Stomach (tissue), 9 donors: ENCODE data around the gene MUC5AC. TPM values are rescaled to one million over a fixed set of nuclear protein-coding genes. Genes with fewer than 3 reads are reported as not detected.
A peak's percentile ranks its signal among the peaks of the same experiment; 100 is the strongest.

Source experiments
- DNase-seq, 2 donors: peaks; one replicate each; pipeline versions ENCODE4 v3.0.0 to v3.0.0-alpha.2; 2013 to 2019
- H3K27ac ChIP-seq, 5 donors: fragments of 200-600 bp in 4 of 5; sonication (generic) in 4 of 5; one replicate each; pipeline ENCODE4 v1.5.1; 2013 to 2019; ENCODE audit warnings: mild to moderate bottlenecking in 1 of 5, moderate library complexity in 1 of 5
- H3K27me3 ChIP-seq, 3 donors: fragments of 200-600 bp; sonication (generic); one replicate each; pipeline ENCODE4 v1.5.1; 2017 to 2019; ENCODE audit warnings: mixed run types in 1 of 3
- H3K36me3 ChIP-seq, 4 donors: fragments of 200-600 bp; sonication (generic); 1 replicate in 3 of 4; 2 replicates in 1 of 4; pipeline ENCODE4 v1.5.1; 2016 to 2019
- H3K4me1 ChIP-seq, 4 donors: fragments of 200-600 bp; sonication (generic); one replicate each; pipeline ENCODE4 v1.5.1; 2016 to 2019
- H3K4me3 ChIP-seq, 4 donors: fragments of 200-600 bp; sonication (generic) in 3 of 4; one replicate each; pipeline ENCODE4 v1.5.1; 2016 to 2019; ENCODE audit warnings: mild to moderate bottlenecking in 1 of 4
- H3K9me3 ChIP-seq, 4 donors: fragments of 200-600 bp; sonication (generic); one replicate each; pipeline ENCODE4 v1.5.1; 2016 to 2019
- CTCF ChIP-seq, 7 experiments: fragments of 450-650 bp in 4 of 7; fragments of 200-600 bp in 3 of 7; sonication (generic) in 3 of 7; IDR thresholded peaks; one replicate each; pipeline ENCODE4 v1.5.1; 2016 to 2019; ENCODE audit warnings: antibody characterized with exemption in 7 of 7, control low read depth in 2 of 7, mild to moderate bottlenecking in 1 of 7
- EP300 ChIP-seq: sonication (generic); formaldehyde crosslinking; IDR thresholded peaks from one replicate; pipeline ENCODE4 v1.6.1; 2017; ENCODE audit warnings: antibody characterized with exemption
- POLR2A ChIP-seq, 4 donors: fragments of 450-650 bp; IDR thresholded peaks; one replicate each; pipeline ENCODE4 v1.6.1; 2016; ENCODE audit warnings: antibody characterized with exemption in 4 of 4, control low read depth in 2 of 4, mild to moderate bottlenecking in 1 of 4, moderate library complexity in 1 of 4
- POLR2AphosphoS5 ChIP-seq, 3 donors: sonication (generic); formaldehyde crosslinking; IDR thresholded peaks; one replicate each; pipeline ENCODE4 v1.6.1; 2016; ENCODE audit warnings: antibody characterized with exemption in 3 of 3
- WGBS, 5 donors: extraction: QIAGEN DNeasy Blood & Tissue Kit in 3 of 5; methylation state at CpG; one replicate each; pipeline versions ENCODE4 v1.1.5 to v1.1.7; 2013 to 2018; 5-methylcytosine and 5-hydroxymethylcytosine counted together
- intact Hi-C: fragments of 100-400 bp; cut with DNase I; formaldehyde crosslinking; loops from one replicate; pipeline ENCODE4 v1.15.1; 2023; ENCODE audit warnings: low total_unique reads
- polyA plus RNA-seq, 3 donors: library from polyadenylated mRNA; stranded (reverse); fragments of 200-250 nt; gene quantifications; one replicate each; pipeline ENCODE4 v1.2.3, GENCODE V29; 2013
- total RNA-seq, 5 donors: library from RNA; depleted of rRNA; stranded (reverse); fragments of >200 nt; gene quantifications; one replicate each; pipeline versions ENCODE4 v1.1.0 to v1.2.3, GENCODE V29; 2014 to 2016
- donor health status: healthy with polysubstance abuse.
- donor health status: Bipolar disorder and iron deficiency.
- donor health status: healthy.

MUC5AC gene
- total and polyA plus RNA-seq, 8 donors, result 2.0 to 1,253 (median 171) TPM

GRCh38 chr11:1175461-1176223 lies 17.9 kb downstream of the MUC5AC start:
- Histone ChIP-seq H3K4me1 (no peaks in the 10 kb centered on the region), H3K9me3 (no peaks in the 10 kb centered on the region), H3K27ac (no peak overlapping the region), H3K4me3 (no peak overlapping the region), H3K36me3 (peaks cover 0 to 73% (median 36%) of the 10 kb centered on the region in 4 donors), H3K27me3 (peaks cover 0 to 12% (median 0%) of the 10 kb centered on the region in 3 donors)
- WGBS, 5 donors, result 73 to 89% (median 85%) methylated on average over 21 to 22 of the region's 22 CpGs
- intact Hi-C loops, result no loop called here
- DNase-seq, result no peak
- TF ChIP-seq CTCF (IDR thresholded peaks at IDR 0.05) (no peak), EP300 (no peak), POLR2AphosphoS5 (IDR thresholded peaks at IDR 0.05) (peak in 1 of 3 donors; percentile 0), POLR2A (IDR thresholded peaks at IDR 0.05) (no peak)

GRCh38 chr11:1176224-1177019 lies 18.7 kb downstream of the MUC5AC start:
- no peaks in the 10 kb centered on the region for H3K4me1 ChIP-seq
- H3K4me3 ChIP-seq, result no peak overlapping the region
- DNase-seq, result no peak
- no peaks in the 10 kb centered on the region for H3K9me3 ChIP-seq
- H3K27me3 ChIP-seq, result peaks cover 0 to 20% (median 0%) of the 10 kb centered on the region in 3 donors
- H3K27ac ChIP-seq, result no peak overlapping the region
- 81 to 100% (median 95%) methylated on average over 3 to 32 of the region's 32 CpGs for WGBS, 5 donors
- peaks cover 0 to 81% (median 40%) of the 10 kb centered on the region in 4 donors for H3K36me3 ChIP-seq
- no peak for TF ChIP-seq CTCF (IDR thresholded peaks at IDR 0.05)
- TF ChIP-seq POLR2A (IDR thresholded peaks at IDR 0.05), result no peak
- no peak for TF ChIP-seq POLR2AphosphoS5 (IDR thresholded peaks at IDR 0.05)
- intact Hi-C loops, result no loop called here

GRCh38 chr11:1177020-1177770 lies 19.4 kb downstream of the MUC5AC start:
- DNase-seq, result no peak
- no peaks in the 10 kb centered on the region for H3K9me3 ChIP-seq
- no peak for TF ChIP-seq POLR2A (IDR thresholded peaks at IDR 0.05)
- TF ChIP-seq EP300, result no peak
- TF ChIP-seq POLR2AphosphoS5 (IDR thresholded peaks at IDR 0.05), result no peak
- TF ChIP-seq CTCF (IDR thresholded peaks at IDR 0.05), result no peak
- intact Hi-C loops, result no loop called here
- H3K36me3 ChIP-seq, result peaks cover 0 to 84% (median 42%) of the 10 kb centered on the region in 4 donors
- H3K4me3 ChIP-seq, result no peak overlapping the region
- H3K4me1 ChIP-seq, result no peaks in the 10 kb centered on the region
- no peak overlapping the region for H3K27ac ChIP-seq
- WGBS, 5 donors, result 89 to 92% (median 91%) methylated on average over 23 to 34 of the region's 34 CpGs
- H3K27me3 ChIP-seq, result peaks cover 0 to 28% (median 0%) of the 10 kb centered on the region in 3 donors

- H3K27ac ChIP-seq, result no peak overlapping the region
- no peak overlapping the region for H3K4me3 ChIP-seq
- DNase-seq, result no peak
- intact Hi-C loops, result no loop called here
- no peaks in the 10 kb centered on the region for H3K4me1 ChIP-seq
- no peaks in the 10 kb centered on the region for H3K9me3 ChIP-seq
- TF ChIP-seq POLR2AphosphoS5 (IDR thresholded peaks at IDR 0.05) (no peak), CTCF (IDR thresholded peaks at IDR 0.05) (no peak), EP300 (no peak), POLR2A (IDR thresholded peaks at IDR 0.05) (no peak)
- 90 to 94% (median 93%) methylated on average over 10 to 12 of the region's 12 CpGs for WGBS, 5 donors
- peaks cover 0 to 29% (median 0%) of the 10 kb centered on the region in 3 donors for H3K27me3 ChIP-seq
- peaks cover 0 to 82% (median 40%) of the 10 kb centered on the region in 4 donors for H3K36me3 ChIP-seq
These were observed 20.0 kb downstream of the MUC5AC start for GRCh38 chr11:1177771-1178090.
